ENCODE data around the gene KRT81.

DNA sequence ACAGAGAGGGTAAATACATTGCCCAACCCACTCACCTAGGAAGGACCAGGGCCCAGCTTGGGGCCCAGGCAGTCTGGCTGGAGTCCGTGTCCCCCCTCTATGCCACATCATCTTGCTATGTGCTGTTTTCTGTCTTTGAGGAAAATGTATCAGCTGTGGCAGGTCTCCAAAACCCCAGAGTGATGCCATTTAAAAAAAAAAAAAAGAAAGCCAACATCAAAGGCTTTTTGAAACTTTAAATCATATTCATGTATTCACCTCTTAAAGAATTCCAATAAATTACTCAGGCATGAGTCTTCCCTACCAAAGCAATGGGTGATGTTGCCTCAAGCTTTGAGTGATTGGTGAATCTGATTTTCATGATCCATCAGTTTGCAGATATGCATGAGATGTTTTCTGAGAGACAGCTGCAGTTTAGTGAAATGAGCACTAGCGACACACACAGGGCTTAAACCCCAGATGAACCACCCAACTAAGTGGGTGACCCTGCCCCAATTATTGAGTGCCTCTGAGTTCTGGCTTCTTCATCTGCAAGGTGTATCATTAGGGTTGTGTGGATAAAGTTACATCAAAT is 6.1 kb downstream of the KRT81 start:
- TF ChIP-seq POLR2A (IDR thresholded peaks at IDR 0.05; ENCODE audit: low read length) = no peak
- TF ChIP-seq GATA1 (IDR thresholded peaks at IDR 0.05; ENCODE audit: low read depth, low read length) = no peak

Data from erythroblast (primary cell).